Dermis blood vessel endothelial cell (primary cell): ENCODE results near the gene APBB2. TPM values are rescaled to one million over a fixed set of nuclear protein-coding genes. Genes with fewer than 3 reads are reported as not detected.
A peak's percentile ranks its signal among the peaks of the same experiment; 100 is the strongest.

Experiments
- DNase-seq: peaks from one replicate; pipeline ENCODE4 v3.0.0; 2010
- total RNA-seq: library from RNA; depleted of rRNA; stranded (reverse); fragments of >200 nt; gene quantifications from 2 replicates; pipeline ENCODE4 v1.2.3, GENCODE V29; 2014

Gene APBB2
- total RNA-seq, 1 donor from 2014 or later: 88.2 TPM

- peak; percentile 36 for DNase-seq
Measured at GRCh38 chr4:41133454-41134018, 80.8 kb downstream of the APBB2 start.

GRCh38 chr4:41132055-41132683 lies 82.2 kb downstream of the APBB2 start:
- no peak for DNase-seq

- no peak for DNase-seq
Measured at GRCh38 chr4:41129936-41130440, 84.4 kb downstream of the APBB2 start.

- no peak for DNase-seq
Measured at GRCh38 chr4:41129128-41129754, 85.1 kb downstream of the APBB2 start.

- no peak for DNase-seq
Measured at GRCh38 chr4:41125558-41126311, 88.6 kb downstream of the APBB2 start.

GRCh38 chr4:41124916-41125548 lies 89.3 kb downstream of the APBB2 start:
- DNase-seq: no peak

GRCh38 chr4:41122775-41123174 lies 91.6 kb downstream of the APBB2 start:
- DNase-seq: no peak

- DNase-seq: no peak
Measured at GRCh38 chr4:41122309-41122708, 92.0 kb downstream of the APBB2 start.

- no peak for DNase-seq
Measured at GRCh38 chr4:41121906-41122305, 92.4 kb downstream of the APBB2 start.

GRCh38 chr4:41120297-41121217 lies 93.8 kb downstream of the APBB2 start:
- DNase-seq: no peak

- no peak for DNase-seq
Measured at GRCh38 chr4:41119867-41120295, 94.5 kb downstream of the APBB2 start.

GRCh38 chr4:41111791-41112190 lies 102.6 kb downstream of the APBB2 start:
- no peak for DNase-seq

GRCh38 chr4:41110050-41110449 lies 104.3 kb downstream of the APBB2 start:
- DNase-seq: no peak

- no peak for DNase-seq
Measured at GRCh38 chr4:41108481-41108880, 105.9 kb downstream of the APBB2 start.

GRCh38 chr4:41106694-41107419 lies 107.5 kb downstream of the APBB2 start:
- DNase-seq: no peak

GRCh38 chr4:41106081-41106480 lies 108.3 kb downstream of the APBB2 start:
- peak; percentile 55 for DNase-seq

GRCh38 chr4:41104155-41104554 lies 110.2 kb downstream of the APBB2 start:
- DNase-seq: no peak

GRCh38 chr4:41103657-41104056 lies 110.7 kb downstream of the APBB2 start:
- DNase-seq: no peak

GRCh38 chr4:41102414-41103092 lies 111.8 kb downstream of the APBB2 start:
- no peak for DNase-seq
